Measurements from ENCODE around the gene CYRIA. TPM values are rescaled to one million over a fixed set of nuclear protein-coding genes. Genes with fewer than 3 reads are reported as not detected.

The CYRIA gene
- polyA plus RNA-seq, 1 donor (not counting 4 experiments of a cell fraction or from before 2014, with no cell fraction given): 0.79 TPM

- Histone ChIP-seq H3K4me3 (ENCODE audit: control insufficient read depth in 2 of 3, extremely low read depth in 1 of 3, insufficient read depth in 2 of 3, low read depth in 1 of 3, low read length in 3 of 3) (no peak overlapping the region), H3K9me3 (ENCODE audit: control insufficient read depth, low read depth, low read length) (no peaks in the 10 kb centered on the region), H3K79me2 (ENCODE audit: control insufficient read depth, insufficient read depth, low read length) (no peaks in the 10 kb centered on the region), H3K9me1 (ENCODE audit: control insufficient read depth, extremely low read depth, insufficient read depth, low read length) (no peaks in the 10 kb centered on the region), H3K4me2 (ENCODE audit: control insufficient read depth, extremely low read depth, insufficient read depth, low read depth, low read length) (no peak overlapping the region), H3K27ac (ENCODE audit: control insufficient read depth, insufficient read depth, low read length) (no peak overlapping the region), H3K9ac (ENCODE audit: control insufficient read depth, extremely low read depth, insufficient read depth, low read length) (no peak overlapping the region), H4K20me1 (ENCODE audit: control insufficient read depth, extremely low read depth, insufficient read depth, low read length) (no peaks in the 10 kb centered on the region), H3K27me3 (ENCODE audit: control insufficient read depth, extremely low read depth, insufficient read depth, low read length) (no peaks in the 10 kb centered on the region), H3K4me1 (ENCODE audit: control insufficient read depth, extremely low read depth, insufficient read depth, low read length) (no peaks in the 10 kb centered on the region), H2AFZ (ENCODE audit: control insufficient read depth, low read length) (no peak overlapping the region), H3K36me3 (ENCODE audit: control insufficient read depth in 2 of 2, extremely low read depth in 1 of 2, insufficient read depth in 2 of 2, low read length in 2 of 2) (no peaks in the 10 kb centered on the region)
- DNase-seq (ENCODE audit: low read depth, low spot score) (no peak), FAIRE-seq (no peak)
- dilution Hi-C loops (cut with MboI; ENCODE audit: extremely low pct_ligation_motif_present, low sequenced_read_pairs): no loop called here
- TF ChIP-seq CTCF (optimal IDR thresholded peaks at IDR 0.05 in 1 of 3, IDR thresholded peaks at IDR 0.05 in 1 of 3, conservative IDR thresholded peaks at IDR 0.05 in 1 of 3; ENCODE audit: extremely low read depth in 1 of 3, insufficient read depth in 2 of 3, low read length in 3 of 3): no peak
Observed at GRCh38 chr2:16626497-16626896, 39.1 kb downstream of the CYRIA start.

- Histone ChIP-seq H3K9me1 (ENCODE audit: control insufficient read depth, extremely low read depth, insufficient read depth, low read length) (no peaks in the 10 kb centered on the region), H3K4me2 (ENCODE audit: control insufficient read depth, extremely low read depth, insufficient read depth, low read depth, low read length) (no peak overlapping the region), H3K4me3 (ENCODE audit: control insufficient read depth in 2 of 3, extremely low read depth in 1 of 3, insufficient read depth in 2 of 3, low read depth in 1 of 3, low read length in 3 of 3) (no peak overlapping the region), H3K9me3 (ENCODE audit: control insufficient read depth, low read depth, low read length) (no peaks in the 10 kb centered on the region), H4K20me1 (ENCODE audit: control insufficient read depth, extremely low read depth, insufficient read depth, low read length) (no peaks in the 10 kb centered on the region), H3K79me2 (ENCODE audit: control insufficient read depth, insufficient read depth, low read length) (no peaks in the 10 kb centered on the region), H3K27me3 (ENCODE audit: control insufficient read depth, extremely low read depth, insufficient read depth, low read length) (no peaks in the 10 kb centered on the region), H3K27ac (ENCODE audit: control insufficient read depth, insufficient read depth, low read length) (no peak overlapping the region), H3K36me3 (ENCODE audit: control insufficient read depth in 2 of 2, extremely low read depth in 1 of 2, insufficient read depth in 2 of 2, low read length in 2 of 2) (no peaks in the 10 kb centered on the region), H3K9ac (ENCODE audit: control insufficient read depth, extremely low read depth, insufficient read depth, low read length) (no peak overlapping the region), H2AFZ (ENCODE audit: control insufficient read depth, low read length) (no peak overlapping the region), H3K4me1 (ENCODE audit: control insufficient read depth, extremely low read depth, insufficient read depth, low read length) (no peaks in the 10 kb centered on the region)
- dilution Hi-C loops (cut with MboI; ENCODE audit: extremely low pct_ligation_motif_present, low sequenced_read_pairs): no loop called here
- no peak for TF ChIP-seq CTCF (optimal IDR thresholded peaks at IDR 0.05 in 1 of 3, IDR thresholded peaks at IDR 0.05 in 1 of 3, conservative IDR thresholded peaks at IDR 0.05 in 1 of 3; ENCODE audit: extremely low read depth in 1 of 3, insufficient read depth in 2 of 3, low read length in 3 of 3)
- TF ChIP-seq EZH2 (IDR thresholded peaks at IDR 0.05; ENCODE audit: low read length): no peak
- FAIRE-seq: no peak
- no peak for DNase-seq (ENCODE audit: low read depth, low spot score)
Observed at GRCh38 chr2:16625759-16626158, 39.9 kb downstream of the CYRIA start.
